HG03575 (cell line): ENCODE measurements around the gene GNA12.
A peak's percentile ranks its signal among the peaks of the same experiment; 100 is the strongest.

Experiments used
- ATAC-seq: cut with Tn5 transposase; IDR thresholded peaks from one replicate; pipeline ENCODE4 v1.9.1; 2021; ENCODE audit not compliant: unreplicated experiment, insufficient number of reproducible peaks, low FRiP score; ENCODE audit errors: extremely low read depth

GNA12 gene

GRCh38 chr7:2843191-2843685 lies 870 bp downstream of the GNA12 start:
- ATAC-seq = no peak

DNA sequence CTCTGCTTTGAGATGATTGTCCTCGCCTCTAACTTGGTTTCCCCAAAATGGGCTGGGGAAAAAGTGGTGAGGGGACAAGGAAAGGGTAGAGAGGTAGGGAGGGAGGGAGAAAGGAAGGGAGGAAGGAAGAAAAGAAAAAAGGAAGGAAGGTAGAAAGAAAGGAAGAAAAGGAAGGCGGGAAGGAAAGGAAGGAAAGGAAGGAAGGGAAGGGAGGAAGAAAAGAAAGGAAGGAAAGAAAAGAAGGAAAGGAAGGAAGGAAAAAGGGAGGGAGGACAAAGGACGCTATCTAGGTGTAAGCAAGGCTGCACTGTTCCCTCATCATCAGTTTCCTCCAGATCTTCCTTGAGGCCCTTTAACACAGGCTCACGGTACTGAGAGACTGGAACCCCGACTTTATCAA lies 2.2 kb downstream of the GNA12 start:
- no peak for ATAC-seq

GRCh38 chr7:2840458-2840857 lies 3.6 kb downstream of the GNA12 start:
- no peak for ATAC-seq

- peak; percentile 43 for ATAC-seq
Observed at GRCh38 chr7:2838873-2839578, 5.1 kb downstream of the GNA12 start.

DNA sequence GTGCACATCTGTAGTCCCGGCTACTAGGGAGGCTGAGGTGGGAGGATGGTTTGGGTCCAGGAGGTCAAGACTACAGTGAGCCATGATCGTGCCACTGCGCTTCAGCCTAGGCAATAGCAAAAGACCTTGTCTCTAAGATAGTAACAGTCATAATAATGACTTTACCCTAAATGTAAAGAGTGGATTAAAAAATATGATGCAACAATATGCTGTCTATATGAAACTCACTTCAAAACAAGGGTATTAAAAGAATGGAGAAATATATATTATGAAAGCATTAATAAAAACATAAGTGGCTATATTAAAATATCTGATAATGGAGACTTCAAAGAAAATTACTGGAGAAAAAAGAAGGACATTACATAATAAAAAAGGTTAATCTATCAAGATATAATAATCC lies 5.7 kb downstream of the GNA12 start:
- no peak for ATAC-seq

DNA sequence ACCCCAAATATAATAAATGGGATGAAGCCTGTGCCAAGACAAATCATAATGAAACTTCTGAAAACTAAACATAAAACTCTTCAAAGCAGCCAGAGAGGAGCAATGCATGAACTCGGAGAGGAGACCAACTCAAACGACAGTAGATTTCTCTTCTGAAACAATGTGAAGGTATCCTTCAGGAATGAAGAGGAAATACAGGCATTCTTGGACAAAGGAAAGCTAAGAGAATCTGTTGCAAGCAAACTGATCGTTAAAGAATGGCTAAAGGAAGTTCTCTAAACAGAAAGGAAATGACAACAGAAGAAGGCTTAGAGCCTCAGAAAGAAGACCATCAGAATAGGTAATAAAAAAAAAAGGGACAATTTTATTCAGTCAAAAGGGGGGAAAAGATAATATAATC lies 6.6 kb downstream of the GNA12 start:
- ATAC-seq = no peak

- ATAC-seq = no peak
Observed at GRCh38 chr7:2834748-2835441, 9.2 kb downstream of the GNA12 start.

DNA sequence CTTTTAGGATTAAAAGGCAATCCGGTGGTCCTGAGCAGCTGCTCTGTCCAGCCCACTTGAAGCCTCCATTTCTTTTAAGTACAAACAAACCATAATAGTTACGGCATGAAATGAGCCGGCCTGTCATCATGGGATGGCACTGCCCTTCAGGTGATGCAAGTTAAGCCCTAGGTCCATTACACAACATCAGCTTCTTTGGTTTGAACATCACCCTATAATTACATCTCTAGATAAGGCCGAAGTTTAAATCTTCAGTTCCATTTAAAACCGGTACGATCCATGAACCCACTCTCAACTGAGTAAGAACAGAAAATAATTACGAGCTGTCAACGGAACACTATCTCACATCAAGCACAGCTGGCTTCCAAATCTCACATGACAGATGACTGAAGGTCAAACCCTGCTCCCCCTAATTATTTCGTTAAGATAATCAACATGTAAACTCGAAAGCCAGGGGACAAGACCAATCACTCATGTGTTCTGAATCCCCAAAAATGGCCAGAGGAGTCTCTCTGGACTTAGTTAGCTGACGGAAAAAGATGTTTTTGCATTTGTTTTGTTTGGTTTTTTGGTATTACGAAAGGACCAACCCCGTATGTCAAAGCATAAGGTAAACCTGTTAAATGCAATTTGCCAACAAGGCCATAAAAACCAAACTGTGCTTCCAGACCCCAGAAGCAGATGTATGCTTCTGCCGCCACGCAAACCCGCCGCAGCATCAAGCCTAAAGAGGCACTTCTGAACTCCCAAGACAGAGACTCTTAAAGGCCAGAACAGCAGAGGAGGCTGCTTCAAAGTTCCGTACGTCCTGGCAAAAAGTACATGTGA lies 10.8 kb downstream of the GNA12 start:
- ATAC-seq = no peak

GRCh38 chr7:2832461-2832860 lies 11.6 kb downstream of the GNA12 start:
- no peak for ATAC-seq

DNA sequence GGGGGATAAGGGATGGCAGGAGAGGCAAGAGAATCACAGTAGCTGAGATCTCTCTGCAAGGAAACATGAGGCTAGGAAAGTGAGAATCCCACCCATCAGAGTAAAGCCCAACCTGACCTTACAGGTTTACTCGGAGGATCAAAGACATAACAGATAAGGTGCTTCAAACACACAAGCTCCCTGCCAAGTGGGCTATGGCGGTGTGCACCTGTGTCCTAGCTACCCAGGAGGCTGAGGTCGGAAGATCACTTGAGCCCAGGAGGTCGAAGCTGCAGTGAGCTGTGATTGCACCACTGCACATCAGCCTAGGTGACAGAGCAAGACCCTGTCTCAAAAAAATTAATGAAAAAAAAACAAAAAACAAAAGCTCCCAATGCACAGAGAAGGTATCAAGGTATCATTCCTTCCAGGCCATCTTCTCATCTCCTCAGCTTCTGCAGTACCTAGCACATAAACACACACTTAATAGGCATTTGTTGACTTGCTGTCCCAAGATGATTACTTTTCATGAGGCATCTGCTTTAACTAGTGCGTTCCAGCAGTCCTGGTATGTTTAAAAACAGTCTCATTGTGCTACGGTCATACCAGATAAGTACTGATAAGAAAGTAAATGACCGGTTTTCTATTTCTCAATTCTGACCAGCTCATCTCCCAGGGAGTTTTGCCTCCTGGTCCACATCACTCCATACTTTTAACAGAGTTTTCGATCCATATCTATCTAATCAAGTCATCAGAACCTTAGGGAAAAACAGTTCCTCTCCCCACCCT lies 13.3 kb downstream of the GNA12 start:
- ATAC-seq = no peak

DNA sequence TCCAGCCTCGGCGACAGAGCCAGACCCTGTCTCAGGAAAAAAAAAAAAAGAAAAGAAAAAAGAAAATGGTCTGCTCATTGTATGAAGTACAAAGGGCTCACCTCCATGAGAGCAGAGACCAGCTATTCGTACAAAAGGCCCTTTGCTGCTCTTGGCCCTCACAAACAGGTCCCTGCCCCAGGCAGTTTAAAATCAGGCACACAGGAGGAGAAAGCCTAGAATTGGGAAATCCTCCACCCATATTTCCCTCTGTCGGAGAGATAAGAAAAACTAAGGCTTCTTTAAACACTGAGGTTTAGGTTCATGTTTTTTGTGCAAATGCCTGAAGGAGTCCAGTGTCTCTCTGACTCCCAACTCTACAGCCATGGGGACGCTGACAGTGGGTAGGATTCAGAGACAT lies 15.1 kb downstream of the GNA12 start:
- no peak for ATAC-seq

DNA sequence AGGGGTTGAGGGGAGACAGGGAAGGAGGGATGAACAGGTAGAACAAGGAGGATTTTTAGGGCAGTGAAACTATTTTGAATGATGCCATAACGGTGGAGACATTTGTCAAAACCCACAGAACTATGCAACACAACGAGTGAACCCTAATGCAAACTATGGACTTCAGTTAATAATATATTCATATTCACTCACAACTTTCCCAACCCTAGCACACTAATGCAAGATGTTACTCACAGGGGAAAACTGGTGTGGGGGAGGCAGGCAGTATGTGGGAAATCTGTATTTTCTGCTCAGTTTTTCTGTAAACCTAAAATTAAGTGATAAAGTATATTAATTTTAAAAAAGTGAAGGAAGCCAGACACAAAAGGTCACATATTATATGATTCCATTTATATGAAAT lies 17.3 kb downstream of the GNA12 start:
- no peak for ATAC-seq

GRCh38 chr7:2825559-2826227 lies 18.4 kb downstream of the GNA12 start:
- no peak for ATAC-seq

GRCh38 chr7:2824678-2825461 lies 19.2 kb downstream of the GNA12 start:
- no peak for ATAC-seq

- no peak for ATAC-seq
Observed at GRCh38 chr7:2824026-2824677, 20.0 kb downstream of the GNA12 start.

DNA sequence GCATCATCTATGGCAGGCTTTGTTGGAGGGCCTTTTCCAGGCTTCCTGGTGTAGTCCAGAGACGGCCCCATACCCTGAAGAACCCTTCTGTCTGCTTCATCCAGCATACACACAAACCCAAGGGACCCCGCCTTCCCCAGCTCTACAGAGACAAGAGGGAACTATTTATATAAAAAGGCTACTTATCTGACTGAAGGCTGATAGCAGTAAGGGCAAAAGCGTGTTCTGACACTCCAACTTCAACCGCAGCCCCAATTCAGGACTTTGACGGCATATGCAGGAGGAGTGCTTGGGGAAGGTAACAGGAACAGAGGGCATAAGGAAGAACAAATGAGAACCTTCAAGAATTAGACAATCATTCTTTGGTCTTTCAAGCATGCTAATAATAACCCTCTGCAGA lies 21.0 kb downstream of the GNA12 start:
- ATAC-seq = no peak

DNA sequence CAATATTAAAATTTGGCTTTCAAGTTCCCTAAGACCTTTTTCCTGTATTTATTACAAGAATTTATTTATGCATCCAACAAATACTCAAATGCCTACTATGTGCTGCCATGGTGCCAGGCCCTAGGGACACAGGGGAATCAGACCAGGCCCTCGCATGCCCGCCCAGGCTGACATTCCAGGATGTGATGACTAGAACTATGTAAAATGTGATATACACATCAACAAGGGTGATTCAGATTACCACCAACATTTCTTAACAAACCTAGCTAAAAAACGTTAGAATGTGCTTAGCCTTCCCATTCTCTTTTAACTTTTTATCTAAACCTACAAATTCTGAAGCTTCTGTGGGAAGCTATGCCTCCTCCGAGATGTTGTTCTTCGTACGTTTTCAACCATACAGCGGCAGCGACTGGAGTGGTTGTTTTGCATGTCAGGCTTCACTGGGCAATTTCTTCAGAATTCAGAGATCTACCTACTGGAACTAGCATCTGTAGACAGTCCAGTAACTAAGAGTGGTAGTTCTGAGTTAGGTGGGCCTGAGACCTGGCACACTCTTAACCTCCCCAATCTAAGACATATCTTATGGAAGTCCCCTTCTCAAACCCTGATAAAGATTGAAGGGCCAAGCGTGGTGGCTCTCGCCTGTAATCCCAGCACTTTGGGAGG lies 22.1 kb downstream of the GNA12 start:
- ATAC-seq = no peak
